ENCODE results near the gene SCFD2. TPM values are rescaled to one million over a fixed set of nuclear protein-coding genes. Genes with fewer than 3 reads are reported as not detected.

The SCFD2 gene
- total RNA-seq, 1 donor from 2014 or later: 13.2 TPM

DNA sequence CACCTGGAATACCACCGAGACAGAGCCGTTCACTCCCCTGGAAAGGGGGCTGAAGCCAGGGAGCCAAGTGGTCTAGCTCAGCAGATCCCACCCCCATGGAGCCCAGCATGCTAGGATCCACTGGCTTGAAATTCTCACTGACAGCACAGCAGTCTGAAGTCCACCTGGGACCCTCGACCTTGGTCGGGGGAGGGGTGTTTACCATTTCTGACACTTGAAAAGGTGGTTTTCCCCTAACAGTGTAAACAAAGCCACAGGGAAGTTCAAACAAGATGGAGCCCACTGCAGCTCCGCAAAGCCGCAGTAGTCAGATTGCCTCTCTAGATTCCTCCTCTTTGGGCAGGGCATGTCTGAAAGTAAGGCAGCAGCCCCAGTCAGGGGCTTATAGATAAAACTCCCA is 260.5 kb downstream of the SCFD2 start:
- TF ChIP-seq, protein P1, sequence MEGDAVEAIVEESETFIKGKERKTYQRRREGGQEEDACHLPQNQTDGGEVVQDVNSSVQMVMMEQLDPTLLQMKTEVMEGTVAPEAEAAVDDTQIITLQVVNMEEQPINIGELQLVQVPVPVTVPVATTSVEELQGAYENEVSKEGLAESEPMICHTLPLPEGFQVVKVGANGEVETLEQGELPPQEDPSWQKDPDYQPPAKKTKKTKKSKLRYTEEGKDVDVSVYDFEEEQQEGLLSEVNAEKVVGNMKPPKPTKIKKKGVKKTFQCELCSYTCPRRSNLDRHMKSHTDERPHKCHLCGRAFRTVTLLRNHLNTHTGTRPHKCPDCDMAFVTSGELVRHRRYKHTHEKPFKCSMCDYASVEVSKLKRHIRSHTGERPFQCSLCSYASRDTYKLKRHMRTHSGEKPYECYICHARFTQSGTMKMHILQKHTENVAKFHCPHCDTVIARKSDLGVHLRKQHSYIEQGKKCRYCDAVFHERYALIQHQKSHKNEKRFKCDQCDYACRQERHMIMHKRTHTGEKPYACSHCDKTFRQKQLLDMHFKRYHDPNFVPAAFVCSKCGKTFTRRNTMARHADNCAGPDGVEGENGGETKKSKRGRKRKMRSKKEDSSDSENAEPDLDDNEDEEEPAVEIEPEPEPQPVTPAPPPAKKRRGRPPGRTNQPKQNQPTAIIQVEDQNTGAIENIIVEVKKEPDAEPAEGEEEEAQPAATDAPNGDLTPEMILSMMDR (IDR thresholded peaks at IDR 0.05): no peak
- no peaks in the 10 kb centered on the region for H3K9me3 ChIP-seq
- no peaks in the 10 kb centered on the region for H3K36me3 ChIP-seq
- no peak for ATAC-seq
- H3K4me1 ChIP-seq: no peaks in the 10 kb centered on the region
- DNase-seq: no peak
- no peak overlapping the region for H3K27ac ChIP-seq
- no peaks in the 10 kb centered on the region for H3K27me3 ChIP-seq (ENCODE audit: low read depth)
- intact Hi-C loops (cut with DNase I): no loop called here
- no peak overlapping the region for H3K4me3 ChIP-seq

DNA sequence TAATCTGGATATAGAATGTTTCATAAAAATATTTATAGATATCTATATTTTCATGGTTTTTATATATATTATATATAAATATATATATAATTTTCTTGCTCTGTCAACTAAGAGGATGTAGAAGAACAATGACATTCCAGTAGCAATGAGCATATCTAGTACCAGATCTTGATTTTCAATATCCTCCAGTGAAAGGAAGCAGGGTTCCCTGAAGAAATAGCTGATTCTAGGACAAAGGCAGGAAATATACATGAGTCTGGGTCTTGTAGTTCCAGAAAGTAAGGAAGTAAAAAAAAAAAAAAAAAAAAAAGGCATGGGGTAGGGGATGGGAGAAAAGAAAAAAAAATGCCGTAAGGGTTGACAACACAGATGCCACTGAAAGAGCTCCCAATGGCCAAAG is 262.4 kb downstream of the SCFD2 start:
- H3K4me1 ChIP-seq: no peaks in the 10 kb centered on the region
- intact Hi-C loops (cut with DNase I): no loop called here
- no peaks in the 10 kb centered on the region for H3K36me3 ChIP-seq
- H3K27ac ChIP-seq: no peak overlapping the region
- H3K9me3 ChIP-seq: no peaks in the 10 kb centered on the region
- no peak for DNase-seq
- H3K27me3 ChIP-seq (ENCODE audit: low read depth): no peaks in the 10 kb centered on the region
- no peak overlapping the region for H3K4me3 ChIP-seq
- ATAC-seq: no peak
- TF ChIP-seq, protein P1 (IDR thresholded peaks at IDR 0.05): no peak

DNA sequence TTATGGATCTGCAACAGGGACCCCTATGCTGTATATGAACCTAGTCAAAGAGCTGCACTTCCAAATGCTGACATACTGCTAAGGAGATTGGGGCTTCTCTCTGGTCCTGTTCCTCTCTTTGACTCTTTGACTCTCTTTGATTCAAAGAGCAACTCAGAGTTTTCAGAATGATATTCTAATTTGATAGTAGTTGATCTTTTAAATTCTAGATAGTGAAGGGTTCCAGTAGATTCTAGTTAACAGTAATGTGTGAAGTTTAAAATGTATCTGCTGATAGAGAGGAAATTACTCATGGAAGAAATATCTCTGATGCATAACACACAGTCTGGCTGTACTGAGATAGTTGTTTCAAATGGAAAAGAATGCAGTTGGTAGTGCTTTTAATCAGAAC is 264.7 kb downstream of the SCFD2 start:
- H3K27ac ChIP-seq: no peak overlapping the region
- H3K4me1 ChIP-seq: no peaks in the 10 kb centered on the region
- DNase-seq: no peak
- intact Hi-C loops (cut with DNase I): no loop called here
- TF ChIP-seq, protein P1 (IDR thresholded peaks at IDR 0.05): no peak
- H3K27me3 ChIP-seq (ENCODE audit: low read depth): no peaks in the 10 kb centered on the region
- no peak overlapping the region for H3K4me3 ChIP-seq
- ATAC-seq: no peak
- H3K36me3 ChIP-seq: no peaks in the 10 kb centered on the region
- no peaks in the 10 kb centered on the region for H3K9me3 ChIP-seq

DNA sequence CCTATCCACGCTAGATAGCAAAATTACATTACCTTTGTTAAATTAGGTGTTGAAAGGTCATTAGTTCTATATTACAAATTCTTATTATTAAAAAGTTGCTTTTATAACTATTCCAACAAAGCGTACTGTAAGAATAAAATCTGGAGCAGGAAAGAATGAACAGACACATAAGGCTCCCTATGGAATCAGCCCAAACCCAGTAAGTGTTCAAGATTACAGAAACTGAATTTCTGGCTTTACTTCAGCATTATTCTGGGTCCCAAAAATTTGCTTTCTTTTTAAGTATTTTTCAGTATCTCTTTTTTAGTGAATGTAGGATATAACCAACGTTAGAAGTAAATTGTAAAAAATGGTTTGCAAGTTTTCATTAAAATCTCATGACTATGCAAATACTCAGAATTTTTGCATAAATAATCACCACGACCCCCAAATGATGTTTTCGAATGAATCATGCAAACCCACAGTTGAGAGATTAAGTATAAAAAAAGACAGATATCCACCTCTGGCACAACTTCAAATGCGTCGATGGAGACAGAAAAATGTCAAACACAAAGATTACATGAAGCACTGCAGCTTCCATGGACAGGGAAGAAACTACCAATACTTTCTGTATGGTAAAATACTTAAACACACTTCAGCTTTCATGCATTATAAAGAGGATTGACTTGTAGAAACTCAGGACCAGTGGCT is 265.2 kb downstream of the SCFD2 start:
- no peaks in the 10 kb centered on the region for H3K27me3 ChIP-seq (ENCODE audit: low read depth)
- no peaks in the 10 kb centered on the region for H3K36me3 ChIP-seq
- H3K9me3 ChIP-seq: no peaks in the 10 kb centered on the region
- H3K27ac ChIP-seq: no peak overlapping the region
- ATAC-seq: no peak
- TF ChIP-seq, protein P1 (IDR thresholded peaks at IDR 0.05): no peak
- H3K4me3 ChIP-seq: no peak overlapping the region
- no peak for DNase-seq
- intact Hi-C loops (cut with DNase I): no loop called here
- no peaks in the 10 kb centered on the region for H3K4me1 ChIP-seq

DNA sequence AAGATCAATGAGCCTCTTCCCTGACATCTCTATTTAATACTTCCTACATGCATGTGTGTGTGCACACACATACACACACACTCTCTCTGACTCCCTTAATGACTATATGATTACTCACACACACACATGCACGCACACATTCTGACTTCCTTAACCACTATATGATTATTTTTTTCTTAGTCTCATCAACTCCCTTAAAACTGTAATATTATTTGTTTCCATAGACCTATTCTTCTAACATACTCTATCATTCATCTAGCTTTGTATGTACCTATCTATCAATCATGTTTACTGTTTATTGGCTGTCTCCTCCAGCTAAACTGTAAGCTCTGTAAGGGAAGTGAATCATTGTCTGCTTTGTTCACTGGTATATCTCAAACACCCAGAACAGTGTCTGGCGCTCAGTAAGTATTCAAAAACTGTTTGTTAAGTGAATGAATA is 267.2 kb downstream of the SCFD2 start:
- no peak overlapping the region for H3K27ac ChIP-seq
- no peak overlapping the region for H3K4me3 ChIP-seq
- no peak for ATAC-seq
- no peaks in the 10 kb centered on the region for H3K4me1 ChIP-seq
- no peaks in the 10 kb centered on the region for H3K27me3 ChIP-seq (ENCODE audit: low read depth)
- TF ChIP-seq, protein P1 (IDR thresholded peaks at IDR 0.05): no peak
- DNase-seq: no peak
- no peaks in the 10 kb centered on the region for H3K9me3 ChIP-seq
- no peaks in the 10 kb centered on the region for H3K36me3 ChIP-seq
- intact Hi-C loops (cut with DNase I): no loop called here

All from lower lobe of right lung (tissue), 2 donors.